DMS53 treated with DMSO at 0.1 percent for 48 hours (cell line): ENCODE measurements around the gene GJA9.

Source experiments
- DNase-seq: peaks from one replicate; lab custom pipeline; 2025; ENCODE audit not compliant: unreplicated experiment; lab: John Stamatoyannopoulos, UW

Gene GJA9

GRCh38 chr1:38832370-38832734 is 49.0 kb downstream of the GJA9 start:
- no peak for DNase-seq

GRCh38 chr1:38831731-38832369 is 49.5 kb downstream of the GJA9 start:
- DNase-seq = no peak

- no peak for DNase-seq
These were observed 52.0 kb downstream of the GJA9 start for GRCh38 chr1:38829368-38829767.

- no peak for DNase-seq
These were observed 54.1 kb downstream of the GJA9 start for GRCh38 chr1:38827318-38827717.

- DNase-seq = no peak
These were observed 54.5 kb downstream of the GJA9 start for GRCh38 chr1:38826886-38827285.

GRCh38 chr1:38826262-38826661 is 55.1 kb downstream of the GJA9 start:
- no peak for DNase-seq
